ENCODE results near the gene IQCH. TPM values are rescaled to one million over a fixed set of nuclear protein-coding genes. Genes with fewer than 3 reads are reported as not detected.

IQCH gene
- total and polyA plus RNA-seq, 12 donors = 0.29 to 2.6 (median 1.2) TPM

DNA sequence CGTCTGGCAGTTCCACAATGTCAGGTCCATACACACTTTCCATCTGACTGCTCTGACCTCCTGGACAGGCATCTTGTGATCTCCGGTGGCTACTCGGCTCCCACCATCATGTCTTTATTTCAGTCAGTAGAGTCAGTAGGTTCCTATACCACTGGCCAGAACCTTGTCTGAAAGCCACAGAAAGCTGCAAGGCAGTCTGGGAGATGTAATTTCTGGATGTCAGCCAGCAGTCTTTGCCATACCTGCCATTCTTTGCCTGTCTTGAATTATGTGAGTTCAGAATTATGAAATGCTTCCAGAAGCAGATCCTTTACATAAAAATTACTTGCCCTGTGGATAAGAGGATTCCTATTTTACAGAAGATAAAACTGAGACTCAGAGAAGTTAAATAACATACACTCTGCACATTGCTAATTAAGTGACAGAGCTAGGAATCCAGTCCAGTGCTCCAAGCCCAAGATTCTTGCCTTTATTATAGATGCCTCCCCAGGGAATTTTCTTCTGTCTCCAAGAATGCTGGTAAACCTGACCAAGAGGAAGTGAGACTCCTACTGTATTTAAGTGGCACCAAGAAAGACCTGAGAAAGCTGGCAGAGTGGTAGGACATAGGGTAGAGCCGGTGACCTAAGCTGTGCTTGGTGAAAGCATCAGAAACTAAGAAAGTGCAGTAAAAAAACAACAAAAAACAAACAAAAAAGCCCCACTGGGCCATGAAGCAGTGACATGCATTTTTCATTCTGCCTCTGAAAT, 75.6 kb downstream of the IQCH start:
- intact Hi-C loops (cut with DNase I) = no loop called here
- DNase-seq (no peak), ATAC-seq (no peak)
- H3K36me3 ChIP-seq = no peaks in the 10 kb centered on the region
- 90 to 94% methylated on average over 4 of the region's 4 CpGs for WGBS, 2 donors
- no peaks in the 10 kb centered on the region for H3K27me3 ChIP-seq
- H3K4me3 ChIP-seq = no peak overlapping the region
- TF ChIP-seq, protein P1, sequence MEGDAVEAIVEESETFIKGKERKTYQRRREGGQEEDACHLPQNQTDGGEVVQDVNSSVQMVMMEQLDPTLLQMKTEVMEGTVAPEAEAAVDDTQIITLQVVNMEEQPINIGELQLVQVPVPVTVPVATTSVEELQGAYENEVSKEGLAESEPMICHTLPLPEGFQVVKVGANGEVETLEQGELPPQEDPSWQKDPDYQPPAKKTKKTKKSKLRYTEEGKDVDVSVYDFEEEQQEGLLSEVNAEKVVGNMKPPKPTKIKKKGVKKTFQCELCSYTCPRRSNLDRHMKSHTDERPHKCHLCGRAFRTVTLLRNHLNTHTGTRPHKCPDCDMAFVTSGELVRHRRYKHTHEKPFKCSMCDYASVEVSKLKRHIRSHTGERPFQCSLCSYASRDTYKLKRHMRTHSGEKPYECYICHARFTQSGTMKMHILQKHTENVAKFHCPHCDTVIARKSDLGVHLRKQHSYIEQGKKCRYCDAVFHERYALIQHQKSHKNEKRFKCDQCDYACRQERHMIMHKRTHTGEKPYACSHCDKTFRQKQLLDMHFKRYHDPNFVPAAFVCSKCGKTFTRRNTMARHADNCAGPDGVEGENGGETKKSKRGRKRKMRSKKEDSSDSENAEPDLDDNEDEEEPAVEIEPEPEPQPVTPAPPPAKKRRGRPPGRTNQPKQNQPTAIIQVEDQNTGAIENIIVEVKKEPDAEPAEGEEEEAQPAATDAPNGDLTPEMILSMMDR (IDR thresholded peaks at IDR 0.05) = no peak
- H3K4me1 ChIP-seq = peaks cover 0 to 10% (median 0%) of the 10 kb centered on the region in 9 donors
- peaks cover 0 to 17% (median 3%) of the 10 kb centered on the region in 11 donors for H3K9me3 ChIP-seq
- H3K27ac ChIP-seq = no peak overlapping the region

DNA sequence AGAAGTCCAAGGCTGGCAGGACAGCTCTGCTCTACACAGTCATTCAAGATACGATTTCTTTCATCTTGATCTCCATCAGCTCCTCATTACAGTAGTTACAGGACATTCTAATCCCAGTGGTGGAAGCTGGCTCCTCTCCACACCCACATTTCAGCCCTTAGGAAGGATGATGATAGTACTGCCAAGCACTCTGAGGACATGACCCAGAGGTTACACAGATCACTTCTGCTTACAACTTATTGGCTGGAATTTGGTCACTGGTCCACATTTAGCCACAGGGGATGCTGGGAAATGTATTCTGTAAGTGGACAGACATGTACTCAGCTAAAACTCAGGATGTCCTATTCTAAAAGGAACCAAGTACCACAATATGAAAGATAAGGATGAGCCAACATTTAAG, 77.1 kb downstream of the IQCH start:
- H3K27me3 ChIP-seq = no peaks in the 10 kb centered on the region
- 11% methylated on average over 1 of the region's 1 CpG for WGBS, 2 donors
- no peaks in the 10 kb centered on the region for H3K36me3 ChIP-seq
- H3K9me3 ChIP-seq = peaks cover 0 to 13% (median 3%) of the 10 kb centered on the region in 11 donors
- peaks cover 0 to 10% (median 0%) of the 10 kb centered on the region in 9 donors for H3K4me1 ChIP-seq
- ATAC-seq (peak; percentile 33 to 97 (median 88)), DNase-seq (peak in 1 of 2 donors; percentile 33)
- no peak overlapping the region for H3K27ac ChIP-seq
- H3K4me3 ChIP-seq = no peak overlapping the region
- TF ChIP-seq, protein P1 (IDR thresholded peaks at IDR 0.05) = no peak
- intact Hi-C loops (cut with DNase I) = no loop called here

DNA sequence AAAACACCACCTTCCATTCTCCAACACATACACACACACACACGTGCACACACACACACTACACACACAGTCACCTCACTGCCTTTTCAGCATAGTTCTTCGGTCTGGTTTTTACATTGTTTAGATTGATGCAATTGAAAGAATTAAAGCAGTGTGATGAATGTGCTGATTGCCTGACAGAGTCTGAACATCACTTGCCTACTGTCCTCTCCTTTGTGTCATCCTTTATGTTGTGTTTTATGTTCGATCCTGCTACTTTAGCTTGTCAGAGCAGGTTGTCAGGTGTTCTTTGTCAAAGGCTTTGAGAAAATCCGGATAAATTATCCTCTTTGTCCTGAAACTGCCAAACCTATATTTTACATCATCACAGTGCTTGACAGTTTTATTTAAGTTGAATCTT, 80.4 kb downstream of the IQCH start:
- no peak overlapping the region for H3K27ac ChIP-seq
- TF ChIP-seq, protein P1 (IDR thresholded peaks at IDR 0.05) = no peak
- ATAC-seq = no peak
- no peak for DNase-seq
- no peaks in the 10 kb centered on the region for H3K9me3 ChIP-seq
- intact Hi-C loops (cut with DNase I) = no loop called here
- peaks cover 0 to 10% (median 0%) of the 10 kb centered on the region in 9 donors for H3K4me1 ChIP-seq
- no peaks in the 10 kb centered on the region for H3K27me3 ChIP-seq
- WGBS, 2 donors = 70 to 72% methylated on average over 4 of the region's 4 CpGs
- H3K4me3 ChIP-seq = no peak overlapping the region
- H3K36me3 ChIP-seq = no peaks in the 10 kb centered on the region

GRCh38 chr15:67335534-67336222, 81.1 kb downstream of the IQCH start:
- intact Hi-C loops (cut with DNase I) = no loop called here

More at GRCh38 chr15:67335534-67336222, 81.1 kb downstream of the IQCH start:
- Histone ChIP-seq H3K36me3 (no peaks in the 10 kb centered on the region), H3K4me3 (no peak overlapping the region), H3K4me1 (peaks cover 0 to 10% (median 0%) of the 10 kb centered on the region in 9 donors), H3K9me3 (no peaks in the 10 kb centered on the region), H3K27ac (no peak overlapping the region), H3K27me3 (no peaks in the 10 kb centered on the region)
- WGBS, 2 donors = 87 to 92% methylated on average over 2 of the region's 2 CpGs
- DNase-seq (no peak), ATAC-seq (no peak)
- TF ChIP-seq, protein P1 (IDR thresholded peaks at IDR 0.05) = no peak
